SH-SY5Y (cell line): ENCODE results near the gene AFG3L2.

Experiments used
- GATA2 ChIP-seq: IDR thresholded peaks from 2 replicates; pipeline ENCODE4 v1.6.1; 2011; ENCODE audit warnings: mild to moderate bottlenecking, low read depth, low read length
- GATA3 ChIP-seq: IDR thresholded peaks from 2 replicates; pipeline ENCODE4 v1.6.1; 2011; ENCODE audit warnings: low read depth, mild to moderate bottlenecking, low read length, moderate library complexity

DNA sequence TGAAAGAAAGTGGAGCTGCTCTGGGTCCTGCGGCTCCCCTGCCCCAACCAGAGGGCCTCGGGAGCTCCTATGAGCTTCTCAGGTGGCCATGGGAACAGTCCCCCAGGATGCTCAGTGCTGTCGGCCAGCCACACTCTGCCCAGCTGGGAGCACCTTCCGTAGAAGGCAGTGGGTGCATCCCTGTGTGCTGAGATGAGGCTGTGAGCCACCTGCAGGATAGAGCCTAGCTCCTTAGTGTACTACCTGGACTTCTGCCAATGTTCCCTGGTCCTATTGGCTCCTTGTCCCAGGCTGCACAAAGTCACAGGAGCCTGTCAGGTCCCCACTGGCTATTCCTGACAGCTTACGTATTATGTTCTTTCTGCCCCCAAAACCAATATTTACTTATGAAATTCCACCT is 46.8 kb upstream of the AFG3L2 start:
- TF ChIP-seq GATA3 (no peak), GATA2 (no peak)
